Measurements from ENCODE around the gene RPIA. TPM values are rescaled to one million over a fixed set of nuclear protein-coding genes. Genes with fewer than 3 reads are reported as not detected.

The RPIA gene
- total RNA-seq, 1 experiment from 2014 or later: 18.2 TPM

GRCh38 chr2:88692187-88692586 is 714 bp downstream of the RPIA start:
- in situ Hi-C loops (cut with HindIII; ENCODE audit: low pct_unique_long_range_greater_than_20kb, low sequenced_read_pairs) (no loop called here), intact Hi-C loops (cut with micrococcal nuclease; ENCODE audit: unreplicated experiment) (no loop called here)
- H3K27ac ChIP-seq (ENCODE audit: low read length): peak overlapping the region; percentile 80
- peaks cover 10% of the 10 kb centered on the region for H3K4me1 ChIP-seq (ENCODE audit: control insufficient read depth, insufficient read depth, low read length)
- no TSS peak for BruUV-seq (replicated peaks)
- POLR2A ChIA-PET: no interaction called here
- no peak for TF ChIP-seq TCF7L2 (IDR thresholded peaks at IDR 0.05; ENCODE audit: low read depth, low read length)
- TF ChIP-seq SIN3A (IDR thresholded peaks at IDR 0.05; ENCODE audit: borderline replicate concordance, insufficient read depth, low read depth, low read length): no peak
- TF ChIP-seq CTCF (IDR thresholded peaks at IDR 0.05): no peak
- no peak for TF ChIP-seq REST (IDR thresholded peaks at IDR 0.05; ENCODE audit: insufficient read depth in 1 of 2, low read depth in 2 of 2, low read length in 1 of 2)
- no peak for TF ChIP-seq POLR2AphosphoS5 (IDR thresholded peaks at IDR 0.05; ENCODE audit: low read depth, low read length)
- DNase-seq (ENCODE audit: low read depth, low spot score) (no peak), ATAC-seq (no peak)
- H3K36me3 ChIP-seq (ENCODE audit: control insufficient read depth, insufficient read depth, low read length): no peaks in the 10 kb centered on the region; the same call in 1 of the 2 replicates
- H3K27me3 ChIP-seq (ENCODE audit: control insufficient read depth, insufficient read depth, low read length): no peaks in the 10 kb centered on the region
- CTCF ChIA-PET: no interaction called here
- H3K4me3 ChIP-seq (ENCODE audit: low read depth in 2 of 2, low read length in 2 of 2): peak overlapping the region; percentile 83 to 89
- no peaks in the 10 kb centered on the region for H3K9me3 ChIP-seq (ENCODE audit: control insufficient read depth, insufficient read depth, low read depth, low read length)

GRCh38 chr2:88693911-88694414 is 2.5 kb downstream of the RPIA start:
- Histone ChIP-seq H3K4me3 (ENCODE audit: low read depth in 2 of 2, low read length in 2 of 2) (no peak overlapping the region), H3K27ac (ENCODE audit: low read length) (no peak overlapping the region), H3K27me3 (ENCODE audit: control insufficient read depth, insufficient read depth, low read length) (no peaks in the 10 kb centered on the region), H3K9me3 (ENCODE audit: control insufficient read depth, insufficient read depth, low read depth, low read length) (no peaks in the 10 kb centered on the region), H3K4me1 (ENCODE audit: control insufficient read depth, insufficient read depth, low read length) (peaks cover 10% of the 10 kb centered on the region), H3K36me3 (ENCODE audit: control insufficient read depth, insufficient read depth, low read length) (no peaks in the 10 kb centered on the region; the same call in 1 of the 2 replicates)
- no peak for ATAC-seq
- intact Hi-C loops (cut with micrococcal nuclease; ENCODE audit: unreplicated experiment): no loop called here
- TF ChIP-seq SIN3A (IDR thresholded peaks at IDR 0.05; ENCODE audit: borderline replicate concordance, insufficient read depth, low read depth, low read length): no peak
- TF ChIP-seq POLR2AphosphoS5 (IDR thresholded peaks at IDR 0.05; ENCODE audit: low read depth, low read length): no peak
- TF ChIP-seq REST (IDR thresholded peaks at IDR 0.05; ENCODE audit: insufficient read depth in 1 of 2, low read depth in 2 of 2, low read length in 1 of 2): no peak
- no peak for TF ChIP-seq CTCF (IDR thresholded peaks at IDR 0.05)
- no peak for TF ChIP-seq TCF7L2 (IDR thresholded peaks at IDR 0.05; ENCODE audit: low read depth, low read length)
- in situ Hi-C loops (cut with HindIII; ENCODE audit: low pct_unique_long_range_greater_than_20kb, low sequenced_read_pairs): no loop called here
- BruUV-seq (replicated peaks): no TSS peak
- ChIA-PET POLR2A (no interaction called here), CTCF (no interaction called here)
- DNase-seq (ENCODE audit: low read depth, low spot score): no peak

Measured in Panc1 (cell line).